ENCODE results near the gene CHCHD6. TPM values are rescaled to one million over a fixed set of nuclear protein-coding genes. Genes with fewer than 3 reads are reported as not detected.

CHCHD6 gene
- total and polyA plus RNA-seq, 4 donors, result 12.1 to 22.6 (median 17.5) TPM

DNA sequence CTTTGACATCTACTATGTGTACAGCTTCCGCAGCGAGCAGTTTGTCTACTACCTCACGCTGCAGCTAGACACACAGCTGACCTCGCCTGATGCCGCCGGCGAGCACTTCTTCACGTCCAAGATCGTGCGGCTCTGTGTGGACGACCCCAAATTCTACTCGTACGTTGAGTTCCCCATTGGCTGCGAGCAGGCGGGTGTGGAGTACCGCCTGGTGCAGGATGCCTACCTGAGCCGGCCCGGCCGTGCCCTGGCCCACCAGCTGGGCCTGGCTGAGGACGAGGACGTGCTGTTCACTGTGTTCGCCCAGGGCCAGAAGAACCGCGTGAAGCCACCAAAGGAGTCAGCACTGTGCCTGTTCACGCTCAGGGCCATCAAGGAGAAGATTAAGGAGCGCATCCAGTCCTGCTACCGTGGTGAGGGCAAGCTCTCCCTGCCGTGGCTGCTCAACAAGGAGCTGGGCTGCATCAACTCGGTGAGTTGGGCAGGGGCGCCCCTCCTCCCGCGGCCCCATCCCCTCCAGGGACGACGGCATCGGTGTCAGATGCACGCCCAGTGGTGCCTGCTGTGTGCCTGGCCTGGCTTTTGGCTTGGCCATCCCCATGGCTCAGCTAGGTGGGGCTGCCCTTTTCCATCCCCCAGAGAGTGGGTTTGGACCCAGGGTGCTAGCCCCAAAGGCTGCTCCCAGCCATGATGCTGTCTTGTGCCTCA is 285.4 kb downstream of the CHCHD6 start:
- DNase-seq (no peak), ATAC-seq (ENCODE audit: insufficient read depth, low FRiP score) (no peak)
- Histone ChIP-seq H3K4me1 (ENCODE audit: control insufficient read depth in 5 of 5, insufficient read depth in 5 of 5, low read length in 5 of 5) (peaks cover 0 to 21% (median 5%) of the 10 kb centered on the region in 5 donors), H3K4me3 (no peak overlapping the region), H3K9me3 (ENCODE audit: control insufficient read depth in 4 of 4, insufficient read depth in 3 of 4, low read length in 3 of 4) (peaks cover 0 to 2% (median 0%) of the 10 kb centered on the region in 4 donors), H3K27ac (ENCODE audit: low read depth in 1 of 2, low read length in 1 of 2) (no peak overlapping the region), H3K27me3 (ENCODE audit: control insufficient read depth in 3 of 3, insufficient read depth in 3 of 3, low read length in 2 of 3) (no peaks in the 10 kb centered on the region), H3K9ac (ENCODE audit: insufficient read depth in 1 of 2, low read length in 2 of 2) (no peak overlapping the region), H3K36me3 (ENCODE audit: control insufficient read depth in 4 of 4, insufficient read depth in 4 of 4, low read length in 4 of 4) (peaks cover 6 to 32% (median 12%) of the 10 kb centered on the region in 4 donors)
- TF ChIP-seq, protein P1, sequence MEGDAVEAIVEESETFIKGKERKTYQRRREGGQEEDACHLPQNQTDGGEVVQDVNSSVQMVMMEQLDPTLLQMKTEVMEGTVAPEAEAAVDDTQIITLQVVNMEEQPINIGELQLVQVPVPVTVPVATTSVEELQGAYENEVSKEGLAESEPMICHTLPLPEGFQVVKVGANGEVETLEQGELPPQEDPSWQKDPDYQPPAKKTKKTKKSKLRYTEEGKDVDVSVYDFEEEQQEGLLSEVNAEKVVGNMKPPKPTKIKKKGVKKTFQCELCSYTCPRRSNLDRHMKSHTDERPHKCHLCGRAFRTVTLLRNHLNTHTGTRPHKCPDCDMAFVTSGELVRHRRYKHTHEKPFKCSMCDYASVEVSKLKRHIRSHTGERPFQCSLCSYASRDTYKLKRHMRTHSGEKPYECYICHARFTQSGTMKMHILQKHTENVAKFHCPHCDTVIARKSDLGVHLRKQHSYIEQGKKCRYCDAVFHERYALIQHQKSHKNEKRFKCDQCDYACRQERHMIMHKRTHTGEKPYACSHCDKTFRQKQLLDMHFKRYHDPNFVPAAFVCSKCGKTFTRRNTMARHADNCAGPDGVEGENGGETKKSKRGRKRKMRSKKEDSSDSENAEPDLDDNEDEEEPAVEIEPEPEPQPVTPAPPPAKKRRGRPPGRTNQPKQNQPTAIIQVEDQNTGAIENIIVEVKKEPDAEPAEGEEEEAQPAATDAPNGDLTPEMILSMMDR (IDR thresholded peaks at IDR 0.05; ENCODE audit: control extremely low read depth, extremely low read depth), result no peak
- 93 to 95% methylated on average over 36 of the region's 36 CpGs for WGBS, 2 donors

DNA sequence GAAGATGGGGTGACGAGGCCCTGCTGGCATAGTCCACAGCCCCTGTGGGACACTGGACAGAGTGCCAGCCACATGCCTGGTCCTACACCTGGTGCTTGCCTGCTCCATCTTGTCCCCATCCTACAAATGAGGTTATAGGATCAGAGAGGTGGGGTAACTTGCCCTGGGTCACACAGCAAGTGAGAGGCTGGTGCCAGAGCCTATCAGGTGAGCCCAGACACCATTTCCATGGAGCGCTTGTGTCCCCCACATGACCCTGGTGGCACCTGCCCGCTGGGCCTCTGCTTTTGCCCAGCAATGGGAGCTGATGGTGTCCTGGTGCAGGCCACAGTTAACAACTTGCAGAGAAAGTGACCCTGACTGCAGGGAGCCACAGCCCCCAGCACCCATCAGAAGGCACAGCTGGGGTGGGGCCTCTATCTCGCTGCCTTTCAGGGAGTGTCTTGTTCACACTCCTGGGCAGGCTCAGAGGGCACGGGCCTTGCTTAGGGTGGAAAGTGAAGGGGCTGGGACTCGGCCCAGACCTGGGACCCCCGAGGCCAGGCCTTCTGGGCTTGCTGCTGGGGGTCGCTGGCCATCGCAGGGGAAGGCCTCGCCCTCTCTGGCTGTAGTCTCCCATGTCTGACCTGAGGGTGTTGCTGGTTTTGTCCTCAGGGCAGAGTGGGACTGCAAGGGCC is 286.1 kb downstream of the CHCHD6 start:
- TF ChIP-seq, protein P1 (IDR thresholded peaks at IDR 0.05; ENCODE audit: control extremely low read depth, extremely low read depth), result no peak
- H3K9me3 ChIP-seq (ENCODE audit: control insufficient read depth in 4 of 4, insufficient read depth in 3 of 4, low read length in 3 of 4), result peaks cover 0 to 2% (median 0%) of the 10 kb centered on the region in 4 donors
- H3K4me1 ChIP-seq (ENCODE audit: control insufficient read depth in 5 of 5, insufficient read depth in 5 of 5, low read length in 5 of 5), result peaks cover 0 to 23% (median 8%) of the 10 kb centered on the region in 5 donors
- H3K27me3 ChIP-seq (ENCODE audit: control insufficient read depth in 3 of 3, insufficient read depth in 3 of 3, low read length in 2 of 3), result no peaks in the 10 kb centered on the region
- ATAC-seq (ENCODE audit: insufficient read depth, low FRiP score) (no peak), DNase-seq (no peak)
- 92 to 93% methylated on average over 10 of the region's 10 CpGs for WGBS, 2 donors
- H3K36me3 ChIP-seq (ENCODE audit: control insufficient read depth in 4 of 4, insufficient read depth in 4 of 4, low read length in 4 of 4), result peaks cover 6 to 32% (median 12%) of the 10 kb centered on the region in 4 donors
- no peak overlapping the region for H3K9ac ChIP-seq (ENCODE audit: insufficient read depth in 1 of 2, low read length in 2 of 2)
- no peak overlapping the region for H3K27ac ChIP-seq (ENCODE audit: low read depth in 1 of 2, low read length in 1 of 2)
- H3K4me3 ChIP-seq, result no peak overlapping the region

DNA sequence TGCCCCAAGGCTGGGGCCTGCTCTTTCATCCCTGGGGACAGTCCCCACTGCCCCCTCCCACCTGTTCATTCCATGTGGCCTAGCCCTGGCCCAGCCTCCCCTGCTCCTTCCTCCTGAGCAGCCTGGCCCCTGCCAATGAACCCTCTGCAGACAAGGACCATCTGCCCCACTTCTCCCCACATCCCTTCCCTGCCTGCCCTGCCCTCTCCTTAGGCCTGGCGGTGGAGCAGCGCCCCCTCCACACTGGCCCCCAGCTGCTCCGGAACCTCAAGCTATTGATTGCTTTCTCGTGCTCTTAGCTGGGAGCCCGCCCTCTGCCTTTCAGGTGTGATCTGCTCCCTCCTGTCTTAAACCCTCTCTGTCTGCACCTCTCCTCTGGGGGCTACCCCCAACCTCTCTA is 286.9 kb downstream of the CHCHD6 start:
- ATAC-seq (ENCODE audit: insufficient read depth, low FRiP score) (no peak), DNase-seq (no peak)
- Histone ChIP-seq H3K9me3 (ENCODE audit: control insufficient read depth in 4 of 4, insufficient read depth in 3 of 4, low read length in 3 of 4) (peaks cover 0 to 2% (median 0%) of the 10 kb centered on the region in 4 donors), H3K36me3 (ENCODE audit: control insufficient read depth in 4 of 4, insufficient read depth in 4 of 4, low read length in 4 of 4) (peaks cover 6 to 32% (median 12%) of the 10 kb centered on the region in 4 donors), H3K4me1 (ENCODE audit: control insufficient read depth in 5 of 5, insufficient read depth in 5 of 5, low read length in 5 of 5) (peaks cover 0 to 23% (median 8%) of the 10 kb centered on the region in 5 donors), H3K27me3 (ENCODE audit: control insufficient read depth in 3 of 3, insufficient read depth in 3 of 3, low read length in 2 of 3) (no peaks in the 10 kb centered on the region), H3K27ac (ENCODE audit: low read depth in 1 of 2, low read length in 1 of 2) (no peak overlapping the region), H3K4me3 (no peak overlapping the region), H3K9ac (ENCODE audit: insufficient read depth in 1 of 2, low read length in 2 of 2) (no peak overlapping the region)
- TF ChIP-seq, protein P1 (IDR thresholded peaks at IDR 0.05; ENCODE audit: control extremely low read depth, extremely low read depth), result no peak
- WGBS, 2 donors, result 90 to 93% methylated on average over 5 of the region's 5 CpGs
